Measurements from ENCODE around the gene ADA.

The ADA gene

DNA sequence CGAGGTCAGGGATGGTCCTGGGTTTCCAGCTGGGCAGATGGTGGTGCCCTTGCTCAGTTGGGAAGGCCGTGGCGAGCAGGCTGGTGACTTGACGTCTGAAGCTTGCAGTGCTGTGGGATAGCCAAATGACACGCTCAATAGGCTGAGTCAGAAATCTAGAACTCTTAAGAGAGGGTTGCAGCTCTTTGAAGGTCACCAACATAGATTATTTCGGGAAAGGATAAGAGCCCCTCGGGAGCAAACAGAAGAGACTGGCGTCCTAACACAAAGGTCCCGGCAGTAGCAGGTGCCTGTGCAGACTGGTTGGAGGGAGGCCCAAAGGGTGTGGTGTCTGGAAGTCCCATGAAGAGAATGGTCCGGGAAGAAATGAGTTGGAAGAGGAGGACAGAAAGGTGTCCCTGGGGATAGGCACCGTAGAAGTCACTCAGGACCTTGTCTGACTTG is 50.7 kb downstream of the ADA start:
- peak; percentile 49 to 81 for DNase-seq
- no peak for TF ChIP-seq CTCF (IDR thresholded peaks at IDR 0.05)
- intact Hi-C loops (cut with DNase I; ENCODE audit: low total_unique reads): loop anchor here (5.0 to 10.0 kb wide), 2 partner anchors 134 to 737 kb away; no protein-coding TSS in a partner anchor
- Histone ChIP-seq H3K27me3 (no peaks in the 10 kb centered on the region), H3K36me3 (no peaks in the 10 kb centered on the region), H3K4me3 (peak overlapping the region in 1 of 2 donors; percentile 26), H3K4me1 (peaks cover 7 to 79% (median 67%) of the 10 kb centered on the region in 4 donors), H3K27ac (peak overlapping the region; percentile 81 to 89), H3K9me3 (no peaks in the 10 kb centered on the region)

DNA sequence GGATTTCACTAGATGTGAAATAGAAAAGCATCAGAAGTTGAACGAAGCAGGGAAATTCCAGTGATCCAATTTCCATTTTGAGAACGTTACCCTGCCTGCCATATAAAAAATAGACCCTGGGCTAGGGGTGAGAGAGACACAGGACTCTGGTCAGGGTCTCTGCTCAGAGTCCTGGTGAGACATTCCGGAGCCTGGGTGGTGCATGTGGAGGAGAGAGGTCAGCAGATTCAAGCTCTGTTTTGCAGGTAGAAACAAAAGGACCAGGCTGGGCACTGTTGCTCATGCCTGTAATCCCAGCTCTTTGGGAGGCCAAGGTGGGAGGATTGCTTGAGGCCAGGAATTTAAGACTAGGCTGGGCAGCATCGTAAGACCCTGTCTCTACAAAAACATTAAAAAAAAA is 51.2 kb downstream of the ADA start:
- intact Hi-C loops (cut with DNase I; ENCODE audit: low total_unique reads): loop anchor here (5.0 to 10.0 kb wide), 2 partner anchors 134 to 737 kb away; no protein-coding TSS in a partner anchor
- no peak for TF ChIP-seq CTCF (IDR thresholded peaks at IDR 0.05)
- no peak for DNase-seq
- Histone ChIP-seq H3K36me3 (no peaks in the 10 kb centered on the region), H3K9me3 (no peaks in the 10 kb centered on the region), H3K27me3 (no peaks in the 10 kb centered on the region), H3K27ac (peak overlapping the region; percentile 81 to 89), H3K4me1 (peaks cover 7 to 84% (median 71%) of the 10 kb centered on the region in 4 donors), H3K4me3 (no peak overlapping the region)

DNA sequence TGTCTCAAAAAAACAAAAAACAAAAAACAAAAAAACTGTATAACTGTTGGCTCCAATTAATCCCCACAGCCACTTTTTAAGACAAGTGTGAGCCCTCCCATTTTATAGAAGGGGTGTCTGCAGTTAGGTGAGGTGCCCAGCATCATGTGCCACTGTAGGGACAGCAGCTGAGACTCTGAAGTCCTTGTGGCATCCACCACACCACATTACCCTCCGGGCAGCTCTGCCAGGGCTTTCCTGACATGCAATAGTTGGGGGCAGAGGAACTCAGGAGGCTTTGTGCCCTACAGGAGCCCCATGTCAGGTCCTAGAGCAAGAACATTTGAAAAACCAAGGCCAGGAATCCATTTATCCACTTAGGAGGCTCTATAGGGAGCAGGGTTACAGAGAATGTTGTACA is 51.8 kb downstream of the ADA start:
- Histone ChIP-seq H3K36me3 (no peaks in the 10 kb centered on the region), H3K9me3 (no peaks in the 10 kb centered on the region), H3K4me1 (peaks cover 7 to 90% (median 77%) of the 10 kb centered on the region in 4 donors), H3K27ac (peak overlapping the region; percentile 81 to 89), H3K27me3 (no peaks in the 10 kb centered on the region), H3K4me3 (no peak overlapping the region)
- DNase-seq: peak in 1 of 2 donors; percentile 17
- intact Hi-C loops (cut with DNase I; ENCODE audit: low total_unique reads): loop anchor here (5.0 to 10.0 kb wide), 2 partner anchors 135 to 738 kb away; no protein-coding TSS in a partner anchor
- no peak for TF ChIP-seq CTCF (IDR thresholded peaks at IDR 0.05)

DNA sequence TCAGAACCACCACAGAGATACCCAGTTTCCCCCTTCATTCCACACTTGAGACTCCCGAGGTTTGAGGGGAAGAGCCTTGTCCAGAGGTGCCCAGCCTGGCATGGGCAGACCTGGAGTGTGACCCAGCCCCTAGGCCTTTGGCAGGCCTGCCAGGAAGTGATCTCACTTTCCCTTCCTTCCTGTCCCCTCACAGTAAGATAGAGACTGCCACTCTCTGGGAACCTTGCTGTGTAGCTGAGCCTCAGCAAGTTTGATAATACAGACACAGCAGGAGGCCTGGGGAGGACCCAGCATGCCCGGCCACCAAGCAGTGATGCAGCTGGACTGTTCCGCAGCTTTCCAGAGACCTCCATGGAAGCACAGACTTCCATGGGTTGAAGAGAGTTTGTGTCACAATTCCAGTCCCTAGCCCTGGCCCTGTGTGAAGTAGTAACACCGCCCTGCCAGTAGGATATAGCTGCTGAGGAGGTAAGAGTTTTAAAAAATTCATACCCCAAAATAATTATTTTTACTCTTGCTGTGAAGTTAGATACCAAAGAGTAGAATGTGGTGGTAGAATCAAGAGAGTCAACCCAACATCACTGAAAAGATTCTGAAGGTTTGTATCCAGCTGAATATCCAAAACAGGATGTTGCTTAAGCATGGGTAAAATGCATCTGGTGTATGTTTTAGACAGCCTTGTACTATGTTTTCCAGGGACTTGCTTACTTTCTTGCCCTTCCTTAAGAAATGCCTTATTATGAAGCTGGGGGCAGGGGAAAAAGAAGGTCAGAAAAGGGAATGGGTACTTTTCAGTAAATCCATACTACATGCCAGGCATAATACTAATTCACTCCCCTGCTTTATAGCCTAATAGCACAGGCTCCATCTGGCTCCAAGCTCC is 52.8 kb downstream of the ADA start:
- TF ChIP-seq CTCF (IDR thresholded peaks at IDR 0.05): peak in 1 of 2 experiments; percentile 13
- Histone ChIP-seq H3K36me3 (no peaks in the 10 kb centered on the region), H3K27me3 (no peaks in the 10 kb centered on the region), H3K4me3 (no peak overlapping the region), H3K9me3 (no peaks in the 10 kb centered on the region), H3K4me1 (peaks cover 7 to 100% (median 87%) of the 10 kb centered on the region in 4 donors), H3K27ac (peak overlapping the region; percentile 81 to 89)
- intact Hi-C loops (cut with DNase I; ENCODE audit: low total_unique reads): no loop called here
- DNase-seq: peak in 1 of 2 donors; percentile 53

DNA sequence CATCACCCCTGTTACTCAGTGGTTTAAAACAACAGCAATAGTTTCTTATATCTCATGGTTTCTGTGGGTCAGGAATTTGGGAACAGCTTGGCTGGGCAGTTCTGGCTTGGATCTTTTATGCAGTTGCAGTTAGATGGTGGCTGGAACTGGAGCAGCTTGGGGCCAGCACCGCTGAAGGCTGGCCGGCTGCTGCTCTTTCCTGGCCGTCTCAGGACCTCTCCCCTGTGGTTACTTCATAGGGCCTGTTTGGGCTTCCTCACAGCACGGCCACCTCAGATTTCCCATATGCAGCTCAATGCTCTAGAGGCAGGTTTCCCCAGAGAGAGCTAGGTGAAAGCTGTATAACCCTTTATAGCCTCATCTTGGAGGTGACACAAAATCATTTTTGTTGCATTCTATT is 53.6 kb downstream of the ADA start:
- Histone ChIP-seq H3K27ac (peak overlapping the region; percentile 81 to 89), H3K4me1 (peaks cover 7 to 98% (median 86%) of the 10 kb centered on the region in 4 donors), H3K9me3 (no peaks in the 10 kb centered on the region), H3K4me3 (no peak overlapping the region), H3K36me3 (no peaks in the 10 kb centered on the region), H3K27me3 (no peaks in the 10 kb centered on the region)
- DNase-seq: peak in 1 of 2 donors; percentile 18
- TF ChIP-seq CTCF (IDR thresholded peaks at IDR 0.05): no peak
- intact Hi-C loops (cut with DNase I; ENCODE audit: low total_unique reads): no loop called here

Measured in tibial artery (tissue), 4 donors.